A549 (cell line): ENCODE results near the gene RNASE7. TPM values are rescaled to one million over a fixed set of nuclear protein-coding genes. Genes with fewer than 3 reads are reported as not detected.

ENCODE experiments used
- polyA plus RNA-seq, 4 experiments: library from polyadenylated mRNA; depleted of rRNA in 3 of 4; stranded (reverse); fragments of >200 nt; fragmentation: RNase III in 1 of 4; extraction: RNeasy Plus Mini Kit Qiagen cat#74134 plus additional on column Dnase treatment in 1 of 4; gene quantifications; 2 replicates in 3 of 4; 3 replicates in 1 of 4; pipeline ENCODE4 v1.2.3, GENCODE V29; 2011 to 2017

The RNASE7 gene
- polyA plus RNA-seq, 2 of the 4 experiments (the other 2 are of a cell fraction) = not detected

Other genes with a start within 250 kb of the RNASE7 start
- gene RNASE1, start 239.5 kb upstream of the RNASE7 start, polyA plus RNA-seq (2011; rRNA removed) = 0.98 and 1.1 TPM in 2 replicates
- 0.13 to 0.55 TPM (median 0.16 TPM) in 3 replicates for gene RNASE1, start 239.5 kb upstream of the RNASE7 start, polyA plus RNA-seq (2017; fragmentation: RNase III; extraction: RNeasy Plus Mini Kit Qiagen cat#74134 plus additional on column Dnase treatment)
- not detected in 2 replicates for gene RNASE3, start 151.0 kb upstream of the RNASE7 start, polyA plus RNA-seq (2011; rRNA removed)
- not detected in 3 replicates for gene RNASE3, start 151.0 kb upstream of the RNASE7 start, polyA plus RNA-seq (2017; fragmentation: RNase III; extraction: RNeasy Plus Mini Kit Qiagen cat#74134 plus additional on column Dnase treatment)
- gene RNASE2, start 86.9 kb upstream of the RNASE7 start, polyA plus RNA-seq (2011; rRNA removed) = not detected in 2 replicates
- gene RNASE2, start 86.9 kb upstream of the RNASE7 start, polyA plus RNA-seq (2017; fragmentation: RNase III; extraction: RNeasy Plus Mini Kit Qiagen cat#74134 plus additional on column Dnase treatment) = not detected in 3 replicates
- gene METTL17, start 52.4 kb upstream of the RNASE7 start, polyA plus RNA-seq (2011; rRNA removed) = 116 and 126 TPM in 2 replicates
- 81.4 to 83.1 TPM (median 81.9 TPM) in 3 replicates for gene METTL17, start 52.4 kb upstream of the RNASE7 start, polyA plus RNA-seq (2017; fragmentation: RNase III; extraction: RNeasy Plus Mini Kit Qiagen cat#74134 plus additional on column Dnase treatment)
- 0.09 TPM in 1 of 2 replicates, not detected in the other for gene SLC39A2, start 43.1 kb upstream of the RNASE7 start, polyA plus RNA-seq (2011; rRNA removed)
- gene SLC39A2, start 43.1 kb upstream of the RNASE7 start, polyA plus RNA-seq (2017; fragmentation: RNase III; extraction: RNeasy Plus Mini Kit Qiagen cat#74134 plus additional on column Dnase treatment) = 0.07 to 0.17 TPM in 2 of 3 replicates, not detected in the other
- 6.8 and 8.8 TPM in 2 replicates for gene NDRG2, start 17.3 kb upstream of the RNASE7 start, polyA plus RNA-seq (2011; rRNA removed)
- 3.6 to 4.7 TPM (median 4.1 TPM) in 3 replicates for gene NDRG2, start 17.3 kb upstream of the RNASE7 start, polyA plus RNA-seq (2017; fragmentation: RNase III; extraction: RNeasy Plus Mini Kit Qiagen cat#74134 plus additional on column Dnase treatment)
- not detected in 2 replicates for gene TPPP2, start 12.1 kb upstream of the RNASE7 start, polyA plus RNA-seq (2011; rRNA removed)
- not detected in 3 replicates for gene TPPP2, start 12.1 kb upstream of the RNASE7 start, polyA plus RNA-seq (2017; fragmentation: RNase III; extraction: RNeasy Plus Mini Kit Qiagen cat#74134 plus additional on column Dnase treatment)
- gene RNASE13, start 7.6 kb upstream of the RNASE7 start, polyA plus RNA-seq (2011; rRNA removed) = not detected in 2 replicates
- not detected in 3 replicates for gene RNASE13, start 7.6 kb upstream of the RNASE7 start, polyA plus RNA-seq (2017; fragmentation: RNase III; extraction: RNeasy Plus Mini Kit Qiagen cat#74134 plus additional on column Dnase treatment)
- gene RNASE8, start 15.5 kb downstream of the RNASE7 start, polyA plus RNA-seq (2011; rRNA removed) = not detected in 2 replicates
- gene RNASE8, start 15.5 kb downstream of the RNASE7 start, polyA plus RNA-seq (2017; fragmentation: RNase III; extraction: RNeasy Plus Mini Kit Qiagen cat#74134 plus additional on column Dnase treatment) = not detected in 3 replicates
- 7.8 and 12.9 TPM in 2 replicates for gene ARHGEF40, start 27.9 kb downstream of the RNASE7 start, polyA plus RNA-seq (2011; rRNA removed)
- gene ARHGEF40, start 27.9 kb downstream of the RNASE7 start, polyA plus RNA-seq (2017; fragmentation: RNase III; extraction: RNeasy Plus Mini Kit Qiagen cat#74134 plus additional on column Dnase treatment) = 7.9 to 9.9 TPM (median 9.6 TPM) in 3 replicates
- gene ZNF219, start 56.3 kb downstream of the RNASE7 start, polyA plus RNA-seq (2011; rRNA removed) = 17.3 and 18.5 TPM in 2 replicates
- gene ZNF219, start 56.3 kb downstream of the RNASE7 start, polyA plus RNA-seq (2017; fragmentation: RNase III; extraction: RNeasy Plus Mini Kit Qiagen cat#74134 plus additional on column Dnase treatment) = 21.5 to 31.0 TPM (median 29.8 TPM) in 3 replicates
- 0.81 and 1.0 TPM in 2 replicates for gene TMEM253, start 58.7 kb downstream of the RNASE7 start, polyA plus RNA-seq (2011; rRNA removed)
- 0.54 to 0.83 TPM (median 0.64 TPM) in 3 replicates for gene TMEM253, start 58.7 kb downstream of the RNASE7 start, polyA plus RNA-seq (2017; fragmentation: RNase III; extraction: RNeasy Plus Mini Kit Qiagen cat#74134 plus additional on column Dnase treatment)
- not detected in 2 replicates for gene OR5AU1, start 113.7 kb downstream of the RNASE7 start, polyA plus RNA-seq (2011; rRNA removed)
- not detected in 3 replicates for gene OR5AU1, start 113.7 kb downstream of the RNASE7 start, polyA plus RNA-seq (2017; fragmentation: RNase III; extraction: RNeasy Plus Mini Kit Qiagen cat#74134 plus additional on column Dnase treatment)
- gene HNRNPC, start 227.1 kb downstream of the RNASE7 start, polyA plus RNA-seq (2011; rRNA removed) = 1,057 and 1,207 TPM in 2 replicates
- gene HNRNPC, start 227.1 kb downstream of the RNASE7 start, polyA plus RNA-seq (2017; fragmentation: RNase III; extraction: RNeasy Plus Mini Kit Qiagen cat#74134 plus additional on column Dnase treatment) = 1,069 to 1,196 TPM (median 1,087 TPM) in 3 replicates
- gene RPGRIP1, start 237.7 kb downstream of the RNASE7 start, polyA plus RNA-seq (2011; rRNA removed) = 0.87 and 1.5 TPM in 2 replicates
- gene RPGRIP1, start 237.7 kb downstream of the RNASE7 start, polyA plus RNA-seq (2017; fragmentation: RNase III; extraction: RNeasy Plus Mini Kit Qiagen cat#74134 plus additional on column Dnase treatment) = 0.26 to 0.37 TPM (median 0.26 TPM) in 3 replicates